Hepatocyte (in vitro differentiated cells): Measurements from ENCODE around the gene JUND. TPM values are rescaled to one million over a fixed set of nuclear protein-coding genes. Genes with fewer than 3 reads are reported as not detected.

ENCODE experiments used
- DNase-seq: peaks from one replicate; pipeline ENCODE4 v3.0.0-alpha.2; 2016; ENCODE audit warnings: low spot score
- H2AFZ ChIP-seq: fragments of 200-600 bp; sonication (generic); 2 replicates; pipeline ENCODE4 v1.6.0; 2016; ENCODE audit warnings: antibody characterized with exemption, mild to moderate bottlenecking
- H3K27ac ChIP-seq: fragments of 200-600 bp; sonication (generic); 2 replicates; pipeline ENCODE4 v1.5.1; 2016; ENCODE audit warnings: mild to moderate bottlenecking
- H3K27me3 ChIP-seq: fragments of 200-600 bp; sonication (generic); 2 replicates; pipeline ENCODE4 v1.6.1; 2016
- H3K36me3 ChIP-seq: fragments of 200-600 bp; sonication (generic); replicated peaks from 2 replicates; pipeline ENCODE4 v1.5.1; 2016; ENCODE audit warnings: low read depth; ENCODE audit not compliant: insufficient read depth
- H3K4me1 ChIP-seq: fragments of 200-600 bp; sonication (generic); 2 replicates; pipeline ENCODE4 v1.5.1; 2016; ENCODE audit warnings: mild to moderate bottlenecking, moderate library complexity; ENCODE audit not compliant: insufficient read depth
- H3K4me2 ChIP-seq: fragments of 200-600 bp; sonication (generic); 2 replicates; pipeline ENCODE4 v1.6.0; 2016
- H3K4me3 ChIP-seq: fragments of 200-600 bp; sonication (generic); 2 replicates; pipeline ENCODE4 v1.5.1; 2016; ENCODE audit warnings: mild to moderate bottlenecking
- H3K79me2 ChIP-seq: fragments of 200-600 bp; sonication (generic); 2 replicates; pipeline ENCODE4 v1.6.0; 2017; ENCODE audit warnings: mild to moderate bottlenecking
- H3K9me2 ChIP-seq: fragments of 200-600 bp; sonication (generic); replicated peaks from 2 replicates; pipeline ENCODE4 v1.6.0; 2017; ENCODE audit warnings: mild to moderate bottlenecking; ENCODE audit not compliant: insufficient read depth
- H3K9me3 ChIP-seq: fragments of 200-600 bp; sonication (generic); 2 replicates; pipeline ENCODE4 v1.5.1; 2016; ENCODE audit warnings: low read depth, mild to moderate bottlenecking
- H4K20me1 ChIP-seq: fragments of 200-600 bp; sonication (generic); 2 replicates; pipeline ENCODE4 v1.6.0; 2016; ENCODE audit warnings: mild to moderate bottlenecking; ENCODE audit not compliant: insufficient read depth, poor library complexity, severe bottlenecking
- CTCF ChIP-seq: fragments of 200-600 bp; sonication (generic); IDR thresholded peaks from 2 replicates; pipeline ENCODE4 v1.5.1; 2016; ENCODE audit warnings: antibody characterized with exemption, mild to moderate bottlenecking; ENCODE audit not compliant: poor library complexity
- EZH2 ChIP-seq: fragments of 200-600 bp; sonication (generic); IDR thresholded peaks from 2 replicates; pipeline ENCODE4 v1.6.1; 2016; ENCODE audit warnings: antibody characterized with exemption, mild to moderate bottlenecking, borderline replicate concordance
- EZH2phosphoT487 ChIP-seq: fragments of 200-600 bp; sonication (generic); IDR thresholded peaks from one replicate; pipeline ENCODE4 v1.6.1; 2018; ENCODE audit warnings: antibody characterized with exemption, mild to moderate bottlenecking, low read depth, moderate library complexity; ENCODE audit not compliant: unreplicated experiment, severe bottlenecking
- WGBS: methylation state at CpG from one replicate; pipeline ENCODE4 v1.1.6; 2016; ENCODE audit warnings: low lambda C conversion rate; ENCODE audit errors: missing lambda C conversion rate; 5-methylcytosine and 5-hydroxymethylcytosine counted together
- polyA plus RNA-seq: library from polyadenylated mRNA; unstranded; fragments of >200 nt; fragmentation: Nextera tagmentation; extraction: Ambion mirVana; gene quantifications from 2 replicates; pipeline ENCODE4 v1.2.1, GENCODE V29; 2016
- total RNA-seq: library from RNA; depleted of rRNA; stranded (reverse); fragments of >200 nt; gene quantifications from 2 replicates; pipeline ENCODE4 v1.2.3, GENCODE V29; 2014

The JUND gene
- total and polyA plus RNA-seq, 2 experiments from 2014 or later, result 307 to 698 TPM

GRCh38 chr19:18253130-18253529 lies 28.3 kb downstream of the JUND start:
- no peaks in the 10 kb centered on the region for H3K79me2 ChIP-seq
- no peaks in the 10 kb centered on the region for H3K9me2 ChIP-seq
- H3K27ac ChIP-seq, result no peak overlapping the region
- peaks cover 1% of the 10 kb centered on the region for H3K4me1 ChIP-seq
- H3K27me3 ChIP-seq, result peaks cover 14% of the 10 kb centered on the region
- TF ChIP-seq EZH2phosphoT487 (no peak), CTCF (no peak), EZH2 (no peak)
- no peak for DNase-seq
- no peaks in the 10 kb centered on the region for H4K20me1 ChIP-seq
- WGBS, result 91% methylated on average over 4 of the region's 4 CpGs
- no peak overlapping the region for H2AFZ ChIP-seq
- H3K4me3 ChIP-seq, result no peak overlapping the region
- no peaks in the 10 kb centered on the region for H3K9me3 ChIP-seq
- H3K36me3 ChIP-seq, result no peaks in the 10 kb centered on the region
- H3K4me2 ChIP-seq, result no peak overlapping the region

- TF ChIP-seq EZH2phosphoT487 (no peak), EZH2 (no peak)
- Histone ChIP-seq H3K79me2 (no peaks in the 10 kb centered on the region), H3K9me2 (no peaks in the 10 kb centered on the region), H3K4me3 (no peak overlapping the region), H3K4me1 (peaks cover 2% of the 10 kb centered on the region), H3K27ac (no peak overlapping the region), H3K27me3 (peaks cover 14% of the 10 kb centered on the region), H2AFZ (no peak overlapping the region), H3K9me3 (no peaks in the 10 kb centered on the region), H3K36me3 (no peaks in the 10 kb centered on the region), H3K4me2 (no peak overlapping the region), H4K20me1 (no peaks in the 10 kb centered on the region)
- no peak for DNase-seq
- 88% methylated on average over 7 of the region's 7 CpGs for WGBS
Measured at GRCh38 chr19:18252370-18252717, 29.1 kb downstream of the JUND start.

- DNase-seq, result peak; percentile 79
- 24% methylated on average over 18 of the region's 23 CpGs for WGBS
- no peak overlapping the region for H3K27ac ChIP-seq
- H3K4me3 ChIP-seq, result no peak overlapping the region
- no peaks in the 10 kb centered on the region for H3K9me2 ChIP-seq
- H3K4me2 ChIP-seq, result no peak overlapping the region
- no peaks in the 10 kb centered on the region for H3K79me2 ChIP-seq
- H3K9me3 ChIP-seq, result no peaks in the 10 kb centered on the region
- TF ChIP-seq EZH2 (no peak), CTCF (peak; percentile 96)
- H4K20me1 ChIP-seq, result no peaks in the 10 kb centered on the region
- H3K4me1 ChIP-seq, result peaks cover 2% of the 10 kb centered on the region
- no peak overlapping the region for H2AFZ ChIP-seq
- H3K27me3 ChIP-seq, result peaks cover 14% of the 10 kb centered on the region
- no peaks in the 10 kb centered on the region for H3K36me3 ChIP-seq
Measured at GRCh38 chr19:18251587-18252369, 29.6 kb downstream of the JUND start.

GRCh38 chr19:18249834-18250233 lies 31.6 kb downstream of the JUND start:
- H3K27me3 ChIP-seq, result peaks cover 12% of the 10 kb centered on the region
- no peak overlapping the region for H2AFZ ChIP-seq
- 96% methylated on average over 5 of the region's 5 CpGs for WGBS
- DNase-seq, result no peak
- no peak for TF ChIP-seq EZH2
- H3K36me3 ChIP-seq, result no peaks in the 10 kb centered on the region
- no peaks in the 10 kb centered on the region for H3K79me2 ChIP-seq
- H3K9me2 ChIP-seq, result no peaks in the 10 kb centered on the region
- peaks cover 2% of the 10 kb centered on the region for H3K4me1 ChIP-seq
- H3K9me3 ChIP-seq, result no peaks in the 10 kb centered on the region
- no peak overlapping the region for H3K27ac ChIP-seq
- no peaks in the 10 kb centered on the region for H4K20me1 ChIP-seq
- H3K4me3 ChIP-seq, result no peak overlapping the region
- no peak overlapping the region for H3K4me2 ChIP-seq
